ENCODE data around the gene IER3IP1. TPM values are rescaled to one million over a fixed set of nuclear protein-coding genes. Genes with fewer than 3 reads are reported as not detected.
"Not testable (repeated sequence)": the region's sequence is repeated elsewhere in the genome, so short reads cannot be mapped to it uniquely, and the experiment has no call there.

The IER3IP1 gene
- polyA plus RNA-seq, 10 donors = 20.3 to 28.8 (median 23.3) TPM

DNA sequence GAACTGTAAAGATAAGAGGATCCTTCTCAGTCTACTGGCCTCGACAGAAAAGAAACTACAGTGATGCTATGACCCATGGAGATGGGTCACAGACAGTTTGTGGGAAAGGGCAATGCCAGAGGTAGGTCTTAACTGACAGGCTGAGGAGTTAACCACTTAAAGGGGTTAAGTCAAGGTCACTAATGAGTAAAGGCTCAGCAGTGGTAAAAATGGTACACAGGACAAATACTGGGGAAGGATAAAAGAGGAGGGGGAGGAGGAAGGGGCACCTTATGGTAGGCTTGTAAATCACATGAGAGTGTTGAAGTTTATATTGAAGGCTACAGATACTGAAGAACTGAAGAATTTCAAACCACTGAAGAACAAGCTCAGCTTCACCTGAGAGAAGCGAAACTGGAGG lies 9.9 kb downstream of the IER3IP1 start:
- DNase-seq = no peak

DNA sequence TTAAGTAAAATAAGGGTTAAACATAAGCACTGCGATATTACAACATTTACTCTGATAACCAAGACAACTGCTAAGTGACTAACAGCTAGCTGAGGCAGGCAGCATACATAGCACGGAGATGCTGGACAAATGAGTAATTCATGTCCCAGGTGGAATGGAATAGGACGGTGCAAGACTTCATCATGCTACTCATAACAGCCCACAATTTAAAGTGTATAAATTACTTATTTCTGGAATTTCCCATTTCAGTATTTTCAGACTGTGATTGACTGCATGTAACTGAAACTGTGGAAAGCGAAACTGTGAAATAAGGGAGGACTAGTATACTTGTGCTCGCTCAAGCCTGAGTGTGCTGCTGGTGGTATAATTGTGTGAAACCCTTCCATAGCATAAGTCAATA lies 12.9 kb downstream of the IER3IP1 start:
- DNase-seq = peak in 1 of 3 donors; percentile 23

GRCh38 chr18:47160256-47160655 lies 15.9 kb downstream of the IER3IP1 start:
- DNase-seq = no peak

DNA sequence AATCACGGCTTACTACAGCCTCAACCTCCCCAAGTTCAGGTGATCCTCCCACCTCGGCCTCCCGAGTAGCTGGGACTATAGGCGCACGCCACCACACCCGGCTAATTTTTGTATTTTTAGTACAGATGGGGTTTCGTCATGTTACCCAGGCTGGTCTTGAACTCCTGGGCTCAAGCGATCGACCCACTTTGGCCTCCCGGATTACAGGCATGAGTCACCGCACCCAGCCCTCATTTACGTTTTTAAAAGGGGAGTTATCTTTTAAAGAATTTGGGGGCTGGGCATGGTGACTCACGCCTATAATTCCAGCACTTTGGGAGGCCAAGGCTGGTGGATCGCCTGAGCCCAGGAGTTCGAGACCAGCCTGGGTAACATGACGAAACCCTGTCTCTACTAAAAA lies 17.8 kb downstream of the IER3IP1 start:
- DNase-seq = not testable (repeated sequence)

DNA sequence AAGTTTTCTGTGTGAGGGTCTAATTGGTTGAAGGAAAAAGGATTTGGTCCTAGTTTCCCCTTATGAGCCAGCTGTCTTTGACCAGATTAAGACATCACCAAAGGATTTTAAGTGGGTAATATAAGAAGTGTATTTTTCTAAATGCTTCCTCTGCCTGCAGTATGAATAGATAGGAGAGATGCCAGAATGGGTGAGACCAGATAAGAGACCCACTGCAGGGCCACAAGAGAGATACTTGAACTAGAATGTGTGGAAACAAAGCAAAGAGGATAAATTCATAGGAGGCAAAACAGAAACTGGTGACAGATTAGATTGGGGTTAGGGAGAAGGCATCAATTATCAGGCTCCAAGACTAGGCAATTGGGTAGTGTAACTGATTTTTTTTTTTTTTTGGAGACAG lies 24.7 kb downstream of the IER3IP1 start:
- DNase-seq = no peak

- no peak for DNase-seq
These were observed 25.3 kb downstream of the IER3IP1 start for GRCh38 chr18:47150824-47151366.

- peak; percentile 79 to 97 (median 93) for DNase-seq
These were observed 25.9 kb downstream of the IER3IP1 start, which contains the start of gene HDHD2 for GRCh38 chr18:47150029-47150823. Gene HDHD2, minus strand, starts transcription at chr18:47150500. Its CDS starts 14,061 bp downstream, at chr18:47136439.

- peak in 1 of 3 donors; percentile 4 for DNase-seq
These were observed 26.6 kb downstream of the IER3IP1 start for GRCh38 chr18:47149457-47150028.

DNA sequence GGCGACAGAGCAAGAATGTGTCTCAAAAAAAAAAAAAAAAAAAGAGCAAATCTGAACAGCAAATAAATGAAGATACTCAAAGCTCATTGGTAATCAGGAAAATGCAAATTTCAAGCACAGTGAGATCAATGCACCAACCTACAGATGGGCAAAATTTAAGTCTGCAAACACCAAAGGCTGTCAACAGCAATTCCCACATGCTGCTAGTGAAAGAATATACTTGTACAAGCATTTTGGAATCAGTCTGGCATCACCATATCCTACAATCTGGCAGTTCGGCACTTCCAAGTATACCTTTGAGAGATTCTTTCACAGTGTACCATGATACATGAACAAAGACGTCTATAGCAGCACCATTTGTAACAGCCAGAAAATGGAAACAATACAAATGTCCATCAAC lies 30.0 kb downstream of the IER3IP1 start:
- no peak for DNase-seq

DNA sequence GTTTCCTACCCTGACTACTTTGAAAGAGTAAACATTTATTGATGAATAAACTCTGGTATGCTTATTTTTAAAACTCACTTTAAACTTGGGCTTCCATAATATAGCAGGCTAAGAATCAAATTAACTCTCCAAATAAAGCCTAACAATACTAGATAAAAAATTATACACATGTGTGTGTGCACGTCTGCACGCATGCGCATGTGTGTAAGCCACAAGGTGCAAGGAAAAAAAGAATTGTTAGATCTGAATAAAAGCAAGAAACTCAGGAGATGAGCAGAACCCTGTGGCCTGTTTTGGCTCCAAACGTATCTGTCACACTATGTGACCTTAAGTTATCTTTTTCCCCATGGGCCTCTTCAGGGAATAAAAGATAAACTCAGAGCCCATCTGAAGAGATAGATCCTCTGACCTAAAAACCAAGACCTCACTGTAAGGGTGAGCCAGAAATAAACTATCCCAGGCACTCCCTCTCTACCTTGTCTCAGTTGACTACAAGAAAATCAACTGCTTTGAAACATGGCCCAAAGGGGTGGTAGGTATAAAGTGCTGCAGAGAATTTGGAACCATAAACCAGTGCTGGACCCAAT lies 32.2 kb downstream of the IER3IP1 start:
- no peak for DNase-seq

- DNase-seq = no peak
These were observed 33.0 kb downstream of the IER3IP1 start for GRCh38 chr18:47143153-47143552.

GRCh38 chr18:47141289-47141688 lies 34.9 kb downstream of the IER3IP1 start:
- no peak for DNase-seq

GRCh38 chr18:47121146-47121545 lies 55.0 kb downstream of the IER3IP1 start:
- DNase-seq = no peak

GRCh38 chr18:47120428-47120827 lies 55.7 kb downstream of the IER3IP1 start:
- DNase-seq = no peak

GRCh38 chr18:47118981-47119380 lies 57.2 kb downstream of the IER3IP1 start:
- DNase-seq = peak in 1 of 3 donors; percentile 8

DNA sequence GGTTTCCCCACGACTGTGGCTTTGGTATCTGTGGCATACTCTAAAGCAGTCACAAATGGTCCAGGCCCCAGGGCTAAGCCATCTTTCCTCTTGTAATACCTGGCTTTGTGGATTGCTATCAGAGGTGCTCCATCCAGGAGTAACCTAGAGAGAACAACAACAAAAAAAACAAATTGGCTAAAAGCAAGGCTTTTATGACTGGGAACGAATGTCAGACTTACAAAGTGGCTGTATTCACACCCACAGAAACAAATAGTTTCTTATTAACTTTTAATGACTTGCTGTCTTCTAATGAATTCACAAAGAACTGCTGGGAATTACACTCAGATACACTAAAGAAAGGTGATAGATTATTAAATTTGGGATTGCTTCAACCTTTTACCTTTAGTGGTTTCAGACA lies 61.0 kb downstream of the IER3IP1 start:
- DNase-seq = no peak

DNA sequence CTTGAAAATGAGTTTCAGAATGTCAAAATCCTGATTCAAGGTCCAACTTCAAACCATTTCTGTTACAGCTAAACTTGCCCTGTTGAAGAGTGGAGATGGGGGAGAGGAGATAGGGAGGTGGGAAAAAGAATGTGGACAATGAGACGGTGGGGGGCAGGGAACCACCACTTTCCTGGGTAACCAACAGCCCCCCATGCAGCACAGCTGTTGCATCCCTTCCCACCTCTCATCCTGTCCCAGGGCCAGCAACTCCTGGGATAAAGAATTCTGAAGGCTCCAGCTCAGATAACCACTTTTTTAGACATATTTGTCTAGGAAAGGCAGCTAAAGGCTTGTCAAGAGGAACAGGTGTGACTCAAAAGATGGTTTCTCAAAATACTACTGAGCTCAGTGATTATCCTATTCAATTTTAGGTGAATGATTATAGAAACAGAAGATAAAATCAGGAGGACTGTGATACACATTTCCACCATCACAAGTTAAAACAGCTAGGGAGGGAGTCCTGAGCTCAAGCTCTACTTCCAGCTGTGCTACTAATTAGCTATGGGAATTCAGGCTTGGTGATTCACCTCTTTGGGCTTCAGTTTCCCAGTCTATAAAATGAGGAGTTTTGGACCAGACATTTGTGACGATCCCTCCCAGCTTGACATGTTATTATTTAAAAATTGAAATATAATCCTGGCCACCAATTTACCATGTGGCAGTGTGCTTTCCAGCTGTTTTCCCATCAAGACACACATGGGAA lies 62.2 kb downstream of the IER3IP1 start:
- DNase-seq = peak in 2 of 3 donors; percentile 6 to 10

- DNase-seq = no peak
These were observed 65.5 kb downstream of the IER3IP1 start for GRCh38 chr18:47110492-47111274.

- no peak for DNase-seq
These were observed 66.4 kb downstream of the IER3IP1 start for GRCh38 chr18:47109720-47110119.

- DNase-seq = no peak
These were observed 67.2 kb downstream of the IER3IP1 start for GRCh38 chr18:47108998-47109405.

DNA sequence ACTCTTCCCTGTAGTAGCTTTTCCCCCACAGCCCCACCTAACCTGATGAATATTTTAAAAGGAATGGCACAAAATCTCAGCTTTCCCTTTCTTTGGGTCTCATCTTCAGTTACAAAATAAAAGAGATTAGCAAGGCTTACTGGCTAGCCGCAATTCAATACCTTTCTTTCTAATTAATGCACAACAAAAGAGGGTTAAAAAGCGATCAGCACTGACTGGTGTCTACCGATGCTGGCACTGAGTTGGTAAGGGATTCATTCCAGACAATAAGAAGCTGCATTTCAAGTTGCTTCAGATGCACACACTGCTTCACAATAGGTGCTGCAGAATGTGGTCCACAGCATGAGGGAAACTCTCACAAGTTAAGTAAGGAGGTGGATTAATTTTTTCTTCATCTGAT lies 67.8 kb downstream of the IER3IP1 start:
- no peak for DNase-seq

All from muscle of back (tissue), 11 donors.